H1 (cell line): ENCODE results near the gene GNAQ. TPM values are rescaled to one million over a fixed set of nuclear protein-coding genes. Genes with fewer than 3 reads are reported as not detected.

ENCODE experiments used
- CTCF ChIA-PET: fragments of 300-600 bp; sonication (Branson Sonifier 250); formaldehyde crosslinking; loops from one replicate; lab custom pipeline; 2021; ENCODE audit not compliant: partially characterized antibody; lab: Charles Lee
- POLR2A ChIA-PET: fragments of 300-600 bp; sonication (Branson Sonifier 250); formaldehyde crosslinking; loops from one replicate; lab custom pipeline; 2021; ENCODE audit warnings: inconsistent platforms; ENCODE audit not compliant: partially characterized antibody; lab: Charles Lee
- DNase-seq, 2 experiments: peaks; one replicate each; pipeline versions ENCODE4 v3.0.0 to v3.0.0-alpha.2; 2010 to 2022; ENCODE audit warnings: low spot score in 2 of 2, low read depth in 1 of 2, mixed read lengths in 1 of 2
- FAIRE-seq: peaks from 2 replicates; lab custom pipeline; 2011; peaks lifted over from hg19 to GRCh38; lab: Jason Lieb, UNC
- H2AFZ ChIP-seq: 2 replicates; pipeline ENCODE4 v1.8.1; 2012; ENCODE audit warnings: low read length, inconsistent platforms
- H2AK5ac ChIP-seq: 2 replicates; pipeline ENCODE4 v1.6.1; 2013; ENCODE audit warnings: low read depth, low read length
- H2BK120ac ChIP-seq: replicated peaks from 2 replicates; pipeline ENCODE3; 2013; ENCODE audit warnings: low read depth, low read length, inconsistent platforms
- H2BK12ac ChIP-seq: 2 replicates; pipeline ENCODE4 v1.6.1; 2013; ENCODE audit warnings: low read depth, low read length
- H2BK15ac ChIP-seq: 2 replicates; pipeline ENCODE4 v1.6.1; 2013; ENCODE audit warnings: low read length
- H2BK20ac ChIP-seq: 2 replicates; pipeline ENCODE4 v1.6.1; 2013; ENCODE audit warnings: low read length
- H2BK5ac ChIP-seq: 2 replicates; pipeline ENCODE4 v1.6.1; 2013; ENCODE audit warnings: low read depth, low read length
- H3K14ac ChIP-seq: 2 replicates; pipeline ENCODE4 v1.6.1; 2013; ENCODE audit warnings: inconsistent platforms; ENCODE audit not compliant: insufficient read length
- H3K18ac ChIP-seq: 2 replicates; pipeline ENCODE4 v1.6.1; 2013; ENCODE audit warnings: low read length; ENCODE audit errors: extremely low read depth
- H3K23ac ChIP-seq: 2 replicates; pipeline ENCODE4 v1.6.1; 2013; ENCODE audit warnings: inconsistent platforms; ENCODE audit not compliant: insufficient read length
- H3K23me2 ChIP-seq: 2 replicates; pipeline ENCODE4 v1.6.1; 2013; ENCODE audit warnings: low read depth, low read length
- H3K27ac ChIP-seq: 2 replicates; pipeline ENCODE4 v1.6.1; 2011; ENCODE audit warnings: low read depth, low read length, inconsistent platforms
- H3K27me3 ChIP-seq, 4 experiments: replicated peaks in 1 of 4; 1 replicate in 1 of 4; 2 replicates in 3 of 4; pipeline versions ENCODE4 v1.6.1 to v1.8.1; 2011 to 2013; ENCODE audit warnings: low read length in 3 of 4, mild to moderate bottlenecking in 3 of 4, inconsistent platforms in 2 of 4, mixed read lengths in 2 of 4, moderate library complexity in 1 of 4; ENCODE audit not compliant: control insufficient read depth in 3 of 4, insufficient read depth in 3 of 4; ENCODE audit errors: extremely low read depth in 1 of 4
- H3K36me3 ChIP-seq, 4 experiments: 2 replicates each; pipeline versions ENCODE4 v1.6.1 to v1.8.1; 2011 to 2013; ENCODE audit warnings: mild to moderate bottlenecking in 4 of 4, low read length in 3 of 4, moderate library complexity in 2 of 4, control low read depth in 1 of 4, inconsistent platforms in 1 of 4; ENCODE audit not compliant: insufficient read depth in 4 of 4, control insufficient read depth in 2 of 4
- H3K4ac ChIP-seq: replicated peaks from 2 replicates; pipeline ENCODE3; 2013; ENCODE audit warnings: low read length, low read depth, mixed read lengths, inconsistent platforms; ENCODE audit not compliant: insufficient read length
- H3K4me1 ChIP-seq, 4 experiments: replicated peaks in 1 of 4; 1 replicate in 1 of 4; 2 replicates in 3 of 4; pipeline versions ENCODE4 v1.6.1 to v1.8.1; 2011 to 2013; ENCODE audit warnings: low read length in 3 of 4, inconsistent platforms in 2 of 4, mixed read lengths in 1 of 4; ENCODE audit not compliant: insufficient read depth in 4 of 4, control insufficient read depth in 3 of 4
- H3K4me2 ChIP-seq, 2 experiments: 2 replicates each; pipeline versions ENCODE4 v1.6.1 to v1.8.1; 2011 to 2013; ENCODE audit warnings: low read depth in 2 of 2, low read length in 2 of 2, control low read depth in 1 of 2, inconsistent platforms in 1 of 2, mild to moderate bottlenecking in 1 of 2; ENCODE audit not compliant: insufficient read depth in 1 of 2
- H3K4me3 ChIP-seq, 4 experiments: fragments of 200-600, 300-600 bp in 1 of 4; sonication (generic), shearing (Covaris generic), sonication (Bioruptor Twin) in 1 of 4; 2 replicates each; pipeline versions ENCODE4 v1.5.1 to v1.8.1; 2011 to 2016; ENCODE audit warnings: low read length in 4 of 4, low read depth in 3 of 4, control low read depth in 2 of 4, inconsistent platforms in 2 of 4, mild to moderate bottlenecking in 2 of 4, mixed read lengths in 1 of 4, moderate library complexity in 1 of 4; ENCODE audit not compliant: insufficient read depth in 2 of 4; ENCODE audit errors: extremely low read depth in 1 of 4
- H3K56ac ChIP-seq: replicated peaks from 2 replicates; pipeline ENCODE3; 2013; ENCODE audit warnings: low read depth, mild to moderate bottlenecking, mixed read lengths, low read length, inconsistent platforms; ENCODE audit not compliant: insufficient read length
- H3K79me1 ChIP-seq: 2 replicates; pipeline ENCODE4 v1.6.1; 2013; ENCODE audit warnings: low read depth, low read length, control low read depth
- H3K79me2 ChIP-seq, 2 experiments: 2 replicates each; pipeline versions ENCODE4 v1.6.1 to v1.8.1; 2012 to 2013; ENCODE audit warnings: low read length in 2 of 2, mild to moderate bottlenecking in 2 of 2, inconsistent platforms in 1 of 2; ENCODE audit not compliant: insufficient read depth in 2 of 2, control insufficient read depth in 1 of 2
- H3K9ac ChIP-seq, 4 experiments: replicated peaks in 1 of 4; 1 replicate in 1 of 4; 2 replicates in 3 of 4; pipeline versions ENCODE4 v1.6.1 to v1.8.1; 2011 to 2013; ENCODE audit warnings: low read depth in 3 of 4, low read length in 3 of 4, control low read depth in 2 of 4, mild to moderate bottlenecking in 2 of 4, moderate library complexity in 2 of 4, inconsistent platforms in 1 of 4; ENCODE audit errors: extremely low read depth in 1 of 4
- H3K9me3 ChIP-seq, 2 experiments: 2 replicates each; pipeline versions ENCODE4 v1.6.1 to v1.8.1; 2012 to 2013; ENCODE audit warnings: mild to moderate bottlenecking in 2 of 2, moderate library complexity in 2 of 2, control low read depth in 1 of 2, inconsistent platforms in 1 of 2, low read depth in 1 of 2, low read length in 1 of 2, mixed read lengths in 1 of 2; ENCODE audit not compliant: insufficient read depth in 2 of 2
- H4K20me1 ChIP-seq, 2 experiments: replicated peaks in 1 of 2; 2 replicates each; pipeline versions ENCODE3 to v1.8.1; 2011 to 2013; ENCODE audit warnings: inconsistent platforms in 2 of 2, low read length in 2 of 2, mild to moderate bottlenecking in 1 of 2; ENCODE audit not compliant: insufficient read depth in 2 of 2, control insufficient read depth in 1 of 2
- H4K5ac ChIP-seq: 2 replicates; pipeline ENCODE4 v1.6.1; 2013; ENCODE audit warnings: low read length, low read depth, mixed read lengths, inconsistent platforms; ENCODE audit not compliant: insufficient read length
- H4K8ac ChIP-seq: 2 replicates; pipeline ENCODE4 v1.8.0; 2013; ENCODE audit warnings: mild to moderate bottlenecking, moderate library complexity, low read length, inconsistent platforms; ENCODE audit not compliant: insufficient read depth; ENCODE audit errors: extremely low read depth
- H4K91ac ChIP-seq: replicated peaks from 2 replicates; pipeline ENCODE3; 2013; ENCODE audit warnings: low read length, mixed read lengths, inconsistent platforms; ENCODE audit not compliant: insufficient read length
- ASH2L ChIP-seq: fragments of 200-600, 300-600 bp; sonication (generic); IDR thresholded peaks from one replicate; pipeline ENCODE4 v1.7.1; 2017; ENCODE audit warnings: low read length
- ATF2 ChIP-seq: IDR thresholded peaks from 2 replicates; pipeline ENCODE4 v1.6.1; 2012; ENCODE audit warnings: low read length, inconsistent platforms
- GABPA ChIP-seq: IDR thresholded peaks from 2 replicates; pipeline ENCODE4 v1.6.1; 2011; ENCODE audit warnings: mild to moderate bottlenecking, low read length, moderate library complexity, borderline replicate concordance; ENCODE audit not compliant: insufficient read depth
- POLR2AphosphoS5 ChIP-seq: IDR thresholded peaks from 2 replicates; pipeline ENCODE4 v1.6.1; 2011; ENCODE audit warnings: low read depth, low read length
- RXRA ChIP-seq: IDR thresholded peaks from 2 replicates; pipeline ENCODE4 v1.6.1; 2011; ENCODE audit warnings: low read depth, mild to moderate bottlenecking, low read length, moderate library complexity; ENCODE audit not compliant: insufficient read depth
- SP1 ChIP-seq: IDR thresholded peaks from 2 replicates; pipeline ENCODE4 v1.6.1; 2011; ENCODE audit warnings: low read depth, low read length
- SP4 ChIP-seq: IDR thresholded peaks from 2 replicates; pipeline ENCODE4 v1.6.1; 2012; ENCODE audit warnings: low read length, inconsistent platforms
- SRF ChIP-seq: IDR thresholded peaks from 2 replicates; pipeline ENCODE4 v1.6.1; 2011; ENCODE audit warnings: mild to moderate bottlenecking, low read depth, low read length, moderate library complexity
- TEAD4 ChIP-seq: IDR thresholded peaks from 2 replicates; pipeline ENCODE4 v1.6.1; 2012; ENCODE audit warnings: low read depth, low read length, inconsistent platforms, mixed read lengths
- WGBS, 2 experiments: shearing (Covaris generic) in 1 of 2; methylation state at CpG; one replicate each; pipeline versions ENCODE4 v1.1.6 to v1.1.7; 2013 to 2015; ENCODE audit warnings: low lambda C conversion rate in 2 of 2, mixed read lengths in 2 of 2, inconsistent platforms in 1 of 2, low coverage in 1 of 2, missing lambda C conversion rate in 1 of 2; ENCODE audit not compliant: insufficient replicate concordance in 2 of 2, insufficient coverage in 1 of 2, insufficient read length in 1 of 2; ENCODE audit errors: extremely low coverage in 1 of 2, missing lambda C conversion rate in 1 of 2; 5-methylcytosine and 5-hydroxymethylcytosine counted together
- polyA plus RNA-seq, 7 experiments: library from polyadenylated mRNA; depleted of rRNA in 3 of 7; stranded (reverse) in 5 of 7; unstranded in 2 of 7; fragments of >200 nt in 5 of 7; fragments of 200-250 nt in 2 of 7; gene quantifications; 1 replicate in 5 of 7; 2 replicates in 1 of 7; 4 replicates in 1 of 7; pipeline versions ENCODE4 v1.2.1 to v1.2.3, GENCODE V29; 2011 to 2013; ENCODE audit warnings: missing spikeins in 2 of 7, mixed read lengths in 2 of 7
- total RNA-seq: library from RNA; stranded (reverse); fragmentation: NEBNext Ultra II Directional; extraction: Animal tissue kit (Norgen Biotek cat#: 25700); gene quantifications from 2 replicates; pipeline ENCODE4 v1.2.1, GENCODE V29; 2021

Gene GNAQ
- total and polyA plus RNA-seq, 2 of the 8 experiments (the other 6 are each of a cell fraction or from before 2014, with no cell fraction given) = 22.8 to 63.8 TPM

DNA sequence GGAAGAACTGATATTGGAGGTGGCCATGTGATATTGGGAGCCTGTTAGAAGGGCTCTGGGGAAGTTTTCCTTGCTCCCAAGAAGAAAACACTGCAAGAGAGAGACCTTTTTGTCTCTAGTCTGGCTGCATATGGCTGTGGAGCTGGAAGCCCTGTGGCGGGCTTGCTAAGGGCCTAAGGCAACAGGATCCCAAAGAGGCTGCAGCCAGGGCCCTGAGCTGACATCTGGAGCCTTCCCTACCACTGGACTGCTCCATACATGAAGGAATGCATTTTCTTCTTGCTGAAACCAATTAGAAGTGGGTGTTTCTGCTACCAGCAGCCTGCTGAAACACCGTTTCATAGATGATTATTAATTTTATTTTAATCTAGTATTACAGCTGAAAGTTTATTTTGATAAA lies 42.2 kb downstream of the GNAQ start:
- 90% methylated on average over 2 of the region's 2 CpGs; no CpG with 5 or more reads in 1 of the 2 experiments for WGBS, 2 experiments
- H2BK20ac ChIP-seq = no peak overlapping the region
- H3K36me3 ChIP-seq = no peaks in the 10 kb centered on the region; a peak in 1 of 8 replicates
- CTCF ChIA-PET = interaction anchor here (1.2 to 1.8 kb wide), 4 partner anchors 10 to 46 kb away, joined by 3 to 6 read pairs (median 5); no protein-coding TSS in a partner anchor
- FAIRE-seq (no peak), DNase-seq (no peak)
- no peak overlapping the region for H3K18ac ChIP-seq
- H3K27me3 ChIP-seq = no peaks in the 10 kb centered on the region
- H3K4ac ChIP-seq = no peak overlapping the region
- H3K4me3 ChIP-seq = no peak overlapping the region
- peaks cover 4% of the 10 kb centered on the region; the same call in 1 of the 2 replicates for H3K79me1 ChIP-seq
- no peak overlapping the region for H3K27ac ChIP-seq
- H2BK15ac ChIP-seq = no peak overlapping the region
- peaks cover 0 to 3% of the 10 kb centered on the region in 2 experiments for H4K20me1 ChIP-seq
- H4K91ac ChIP-seq = no peak overlapping the region
- POLR2A ChIA-PET = interaction anchor here (1.4 kb wide), 1 partner anchor 9 kb away, joined by 4 read pairs; no protein-coding TSS in a partner anchor
- 0 out of 7 replicates have a peak, but pooled peaks cover 0 to 3% (median 0%) of the 10 kb centered on the region in 4 experiments for H3K4me1 ChIP-seq
- H3K9me3 ChIP-seq = no peaks in the 10 kb centered on the region
- H2BK5ac ChIP-seq = no peak overlapping the region
- TF ChIP-seq SP4 = no peak
- TF ChIP-seq SP1 = no peak
- no peak for TF ChIP-seq TEAD4
- no peak for TF ChIP-seq ATF2
- TF ChIP-seq GABPA = no peak
- no peak for TF ChIP-seq ASH2L
- TF ChIP-seq POLR2AphosphoS5 = no peak
- TF ChIP-seq RXRA = no peak
- TF ChIP-seq SRF = no peak
- H3K23me2 ChIP-seq = no peaks in the 10 kb centered on the region
- no peak overlapping the region for H4K5ac ChIP-seq
- H3K56ac ChIP-seq = no peak overlapping the region
- no peak overlapping the region for H3K9ac ChIP-seq
- H2BK120ac ChIP-seq = no peak overlapping the region
- H3K79me2 ChIP-seq = peaks cover 0 to 48% of the 10 kb centered on the region in 2 experiments; a peak in 2 of 4 replicates
- no peak overlapping the region for H3K23ac ChIP-seq
- no peak overlapping the region for H3K14ac ChIP-seq
- peak overlapping the region; percentile 0; the same call in 1 of the 2 replicates for H4K8ac ChIP-seq
- no peak overlapping the region for H2AK5ac ChIP-seq
- H3K4me2 ChIP-seq = no peak overlapping the region
- H2BK12ac ChIP-seq = no peak overlapping the region
- no peak overlapping the region for H2AFZ ChIP-seq
